Mesenchymal stem cell (in vitro differentiated cells and primary cell): ENCODE data around the gene IGSF5.

ENCODE experiments used
- DNase-seq: peaks from one replicate; pipeline ENCODE4 v3.0.0-alpha.2; 2013
- H2AFZ ChIP-seq: one replicate; pipeline ENCODE4 v1.6.1; 2013; ENCODE audit warnings: low read depth, mild to moderate bottlenecking, control low read depth, inconsistent platforms, low read length, moderate library complexity
- H2AK5ac ChIP-seq: 2 replicates; pipeline ENCODE4 v1.6.1; 2013; ENCODE audit warnings: low read length, moderate library complexity, mild to moderate bottlenecking, inconsistent platforms; ENCODE audit not compliant: severe bottlenecking
- H2BK120ac ChIP-seq: one replicate; pipeline ENCODE4 v1.6.1; 2013; ENCODE audit warnings: low read depth, mild to moderate bottlenecking, inconsistent platforms, low read length, moderate library complexity
- H2BK12ac ChIP-seq, 2 experiments: one replicate each; pipeline ENCODE4 v1.6.1; 2013; ENCODE audit warnings: inconsistent platforms in 2 of 2, low read length in 2 of 2, mild to moderate bottlenecking in 2 of 2, moderate library complexity in 2 of 2, control low read depth in 1 of 2
- H2BK15ac ChIP-seq: one replicate; pipeline ENCODE4 v1.6.1; 2013; ENCODE audit warnings: mild to moderate bottlenecking, low read depth, inconsistent platforms; ENCODE audit not compliant: poor library complexity, severe bottlenecking
- H2BK5ac ChIP-seq: 2 replicates; pipeline ENCODE4 v1.6.1; 2013; ENCODE audit warnings: low read depth, mild to moderate bottlenecking, low read length, control low read depth, inconsistent platforms; ENCODE audit not compliant: poor library complexity, severe bottlenecking
- H3K14ac ChIP-seq, 2 experiments: one replicate each; pipeline ENCODE4 v1.6.1; 2013; ENCODE audit warnings: inconsistent platforms in 2 of 2, low read length in 2 of 2, control low read depth in 1 of 2, mild to moderate bottlenecking in 1 of 2, moderate library complexity in 1 of 2
- H3K18ac ChIP-seq, 2 experiments: one replicate each; pipeline ENCODE4 v1.6.1; 2013; ENCODE audit warnings: inconsistent platforms in 2 of 2, low read length in 2 of 2, control low read depth in 1 of 2, low read depth in 1 of 2, mild to moderate bottlenecking in 1 of 2
- H3K23ac ChIP-seq, 2 experiments: one replicate each; pipeline ENCODE4 v1.6.1; 2013; ENCODE audit warnings: inconsistent platforms in 2 of 2, low read length in 2 of 2, mild to moderate bottlenecking in 2 of 2, moderate library complexity in 2 of 2, control low read depth in 1 of 2
- H3K27ac ChIP-seq: 2 replicates; pipeline ENCODE4 v1.5.1; 2013; ENCODE audit warnings: mild to moderate bottlenecking, moderate library complexity, low read length, control low read depth, inconsistent platforms; ENCODE audit not compliant: poor library complexity, severe bottlenecking
- H3K27me3 ChIP-seq, 2 experiments: 2 replicates each; pipeline versions ENCODE4 v1.6.1 to v1.7.0; 2013; ENCODE audit warnings: low read length in 2 of 2, mild to moderate bottlenecking in 2 of 2, moderate library complexity in 2 of 2, control low read depth in 1 of 2, inconsistent platforms in 1 of 2; ENCODE audit not compliant: control insufficient read depth in 1 of 2, insufficient read depth in 1 of 2
- H3K36me3 ChIP-seq, 2 experiments: 2 replicates each; pipeline versions ENCODE4 v1.6.1 to v1.7.0; 2013; ENCODE audit warnings: low read length in 2 of 2, control low read depth in 1 of 2, inconsistent platforms in 1 of 2, low read depth in 1 of 2, mild to moderate bottlenecking in 1 of 2; ENCODE audit not compliant: insufficient read depth in 2 of 2, control insufficient read depth in 1 of 2
- H3K4ac ChIP-seq, 2 experiments: one replicate each; pipeline ENCODE4 v1.6.1; 2013; ENCODE audit warnings: inconsistent platforms in 2 of 2, low read length in 2 of 2, mild to moderate bottlenecking in 2 of 2, moderate library complexity in 2 of 2, control low read depth in 1 of 2, low read depth in 1 of 2
- H3K4me1 ChIP-seq: 2 replicates; pipeline ENCODE4 v1.6.1; 2013; ENCODE audit warnings: low read depth, low read length, control low read depth; ENCODE audit not compliant: control insufficient read depth, insufficient read depth
- H3K4me2 ChIP-seq: 2 replicates; pipeline ENCODE4 v1.6.1; 2013; ENCODE audit warnings: low read length, mild to moderate bottlenecking, inconsistent platforms; ENCODE audit not compliant: poor library complexity, severe bottlenecking
- H3K4me3 ChIP-seq, 2 experiments: 2 replicates each; pipeline versions ENCODE4 v1.5.1 to v1.7.0; 2013; ENCODE audit warnings: low read length in 2 of 2, mild to moderate bottlenecking in 2 of 2, control low read depth in 1 of 2, low read depth in 1 of 2; ENCODE audit not compliant: insufficient read depth in 1 of 2
- H3K79me1 ChIP-seq: replicated peaks from 2 replicates; pipeline ENCODE4 v1.6.1; 2013; ENCODE audit warnings: mild to moderate bottlenecking, control low read depth, low read length, inconsistent platforms; ENCODE audit not compliant: poor library complexity, severe bottlenecking
- H3K9ac ChIP-seq: 2 replicates; pipeline ENCODE4 v1.7.0; 2013; ENCODE audit warnings: mild to moderate bottlenecking, low read length, moderate library complexity
- H3K9me3 ChIP-seq: 2 replicates; pipeline ENCODE4 v1.7.0; 2013; ENCODE audit warnings: mild to moderate bottlenecking, low read length; ENCODE audit not compliant: control insufficient read depth
- H4K8ac ChIP-seq: one replicate; pipeline ENCODE4 v1.6.1; 2013; ENCODE audit warnings: inconsistent platforms, mild to moderate bottlenecking, low read length, moderate library complexity
- H4K91ac ChIP-seq: one replicate; pipeline ENCODE4 v1.6.1; 2013; ENCODE audit warnings: mild to moderate bottlenecking, low read length, inconsistent platforms
- WGBS: methylation state at CpG from one replicate; pipeline ENCODE4 v1.1.7; 2013; ENCODE audit warnings: mixed read lengths; 5-methylcytosine and 5-hydroxymethylcytosine counted together

Gene IGSF5

GRCh38 chr21:39756285-39756684 lies 11.3 kb downstream of the IGSF5 start:
- Histone ChIP-seq H3K4me1 (no peaks in the 10 kb centered on the region), H3K9ac (no peak overlapping the region), H3K14ac (no peak overlapping the region), H3K27ac (no peak overlapping the region), H2BK5ac (no peak overlapping the region), H3K4me2 (no peak overlapping the region), H3K23ac (no peak overlapping the region), H3K36me3 (no peaks in the 10 kb centered on the region), H2BK120ac (no peak overlapping the region), H3K79me1 (no peaks in the 10 kb centered on the region), H2AK5ac (no peak overlapping the region), H4K91ac (no peak overlapping the region), H3K18ac (no peak overlapping the region), H3K27me3 (no peaks in the 10 kb centered on the region), H3K9me3 (peaks cover 15% of the 10 kb centered on the region), H2AFZ (no peak overlapping the region), H3K4me3 (no peak overlapping the region), H2BK15ac (no peak overlapping the region), H2BK12ac (no peak overlapping the region), H3K4ac (no peak overlapping the region), H4K8ac (no peak overlapping the region)
- WGBS = 66% methylated on average over 8 of the region's 8 CpGs
- no peak for DNase-seq

GRCh38 chr21:39763272-39763970 lies 18.4 kb downstream of the IGSF5 start:
- Histone ChIP-seq H3K4me3 (no peak overlapping the region), H2BK15ac (no peak overlapping the region), H2BK120ac (no peak overlapping the region), H2AFZ (no peak overlapping the region), H3K4me2 (no peak overlapping the region), H4K91ac (no peak overlapping the region), H3K18ac (no peak overlapping the region), H3K9ac (no peak overlapping the region), H2AK5ac (no peak overlapping the region), H3K14ac (no peak overlapping the region), H3K27ac (no peak overlapping the region), H3K23ac (no peak overlapping the region), H3K27me3 (no peaks in the 10 kb centered on the region), H3K4me1 (no peaks in the 10 kb centered on the region), H3K79me1 (no peaks in the 10 kb centered on the region), H3K4ac (no peak overlapping the region), H4K8ac (no peak overlapping the region), H2BK12ac (no peak overlapping the region), H3K36me3 (no peaks in the 10 kb centered on the region), H3K9me3 (peaks cover 3% of the 10 kb centered on the region), H2BK5ac (no peak overlapping the region)
- WGBS = 85% methylated on average over 8 of the region's 12 CpGs
- no peak for DNase-seq

- Histone ChIP-seq H3K36me3 (no peaks in the 10 kb centered on the region), H2BK5ac (no peak overlapping the region), H3K27ac (no peak overlapping the region), H2BK12ac (no peak overlapping the region), H3K27me3 (no peaks in the 10 kb centered on the region), H4K8ac (no peak overlapping the region), H3K9ac (no peak overlapping the region), H3K18ac (no peak overlapping the region), H3K9me3 (no peaks in the 10 kb centered on the region), H2BK15ac (no peak overlapping the region), H2AK5ac (no peak overlapping the region), H4K91ac (no peak overlapping the region), H2BK120ac (no peak overlapping the region), H3K4me1 (no peaks in the 10 kb centered on the region), H3K4ac (no peak overlapping the region), H3K79me1 (no peaks in the 10 kb centered on the region), H2AFZ (no peak overlapping the region), H3K4me2 (no peak overlapping the region), H3K4me3 (no peak overlapping the region), H3K14ac (no peak overlapping the region), H3K23ac (no peak overlapping the region)
- 79% methylated on average over 6 of the region's 6 CpGs for WGBS
- DNase-seq = no peak
Observed at GRCh38 chr21:39774227-39774626, 29.2 kb downstream of the IGSF5 start.

GRCh38 chr21:39775816-39776215 lies 30.8 kb downstream of the IGSF5 start:
- Histone ChIP-seq H2BK12ac (no peak overlapping the region), H3K27ac (no peak overlapping the region), H4K8ac (no peak overlapping the region), H3K36me3 (no peaks in the 10 kb centered on the region), H3K79me1 (no peaks in the 10 kb centered on the region), H4K91ac (no peak overlapping the region), H3K4ac (no peak overlapping the region), H3K9ac (no peak overlapping the region), H2BK120ac (no peak overlapping the region), H3K9me3 (no peaks in the 10 kb centered on the region), H3K4me1 (no peaks in the 10 kb centered on the region), H3K18ac (no peak overlapping the region), H2BK5ac (no peak overlapping the region), H2AK5ac (no peak overlapping the region), H2AFZ (no peak overlapping the region), H3K4me3 (no peak overlapping the region), H3K23ac (no peak overlapping the region), H2BK15ac (no peak overlapping the region), H3K4me2 (no peak overlapping the region), H3K14ac (no peak overlapping the region), H3K27me3 (no peaks in the 10 kb centered on the region)
- 0% methylated on average over 1 of the region's 1 CpG for WGBS
- no peak for DNase-seq
